ENCODE measurements around the gene SETBP1.

The SETBP1 gene

GRCh38 chr18:44801781-44802180 is 121.1 kb downstream of the SETBP1 start:
- H3K4me3 Mint-ChIP-seq: no peak overlapping the region
- ATAC-seq (replicated peaks): no peak
- H3K9me3 Mint-ChIP-seq: peaks cover 4 to 9% of the 10 kb centered on the region in 2 donors
- DNase-seq: no peak
- H3K27me3 Mint-ChIP-seq: no peaks in the 10 kb centered on the region
- peaks cover 3% of the 10 kb centered on the region for H3K36me3 Mint-ChIP-seq (ENCODE audit: insufficient read depth)
- H3K4me1 Mint-ChIP-seq (ENCODE audit: low read depth in 2 of 2): peaks cover 13 to 26% of the 10 kb centered on the region in 2 donors
- H3K27ac Mint-ChIP-seq: no peak overlapping the region

- ATAC-seq (replicated peaks) (no peak), DNase-seq (no peak)
- Mint-ChIP-seq H3K4me1 (ENCODE audit: low read depth in 2 of 2) (peaks cover 13 to 30% of the 10 kb centered on the region in 2 donors), H3K27me3 (no peaks in the 10 kb centered on the region), H3K36me3 (ENCODE audit: insufficient read depth) (peaks cover 3% of the 10 kb centered on the region), H3K9me3 (peaks cover 4 to 9% of the 10 kb centered on the region in 2 donors), H3K27ac (no peak overlapping the region), H3K4me3 (no peak overlapping the region)
Measured at GRCh38 chr18:44802508-44802907, 121.8 kb downstream of the SETBP1 start.

GRCh38 chr18:44803019-44803650 is 122.4 kb downstream of the SETBP1 start:
- peaks cover 14 to 35% of the 10 kb centered on the region in 2 donors for H3K4me1 Mint-ChIP-seq (ENCODE audit: low read depth in 2 of 2)
- peak overlapping the region in 1 of 2 donors; percentile 55 for H3K27ac Mint-ChIP-seq
- peaks cover 4 to 9% of the 10 kb centered on the region in 2 donors for H3K9me3 Mint-ChIP-seq
- ATAC-seq (replicated peaks) (no peak), DNase-seq (no peak)
- no peaks in the 10 kb centered on the region for H3K27me3 Mint-ChIP-seq
- no peak overlapping the region for H3K4me3 Mint-ChIP-seq
- H3K36me3 Mint-ChIP-seq (ENCODE audit: insufficient read depth): peaks cover 3% of the 10 kb centered on the region

GRCh38 chr18:44804033-44804432 is 123.3 kb downstream of the SETBP1 start:
- H3K9me3 Mint-ChIP-seq: peaks cover 4 to 9% of the 10 kb centered on the region in 2 donors
- H3K27me3 Mint-ChIP-seq: no peaks in the 10 kb centered on the region
- H3K27ac Mint-ChIP-seq: peak overlapping the region in 1 of 2 donors; percentile 55
- no peak overlapping the region for H3K4me3 Mint-ChIP-seq
- ATAC-seq (replicated peaks): no peak
- no peak for DNase-seq
- H3K4me1 Mint-ChIP-seq (ENCODE audit: low read depth in 2 of 2): peaks cover 14 to 36% of the 10 kb centered on the region in 2 donors
- peaks cover 3% of the 10 kb centered on the region for H3K36me3 Mint-ChIP-seq (ENCODE audit: insufficient read depth)

- peaks cover 3% of the 10 kb centered on the region for H3K36me3 Mint-ChIP-seq (ENCODE audit: insufficient read depth)
- ATAC-seq (replicated peaks) (no peak), DNase-seq (no peak)
- peaks cover 4 to 8% of the 10 kb centered on the region in 2 donors for H3K9me3 Mint-ChIP-seq
- H3K27ac Mint-ChIP-seq: no peak overlapping the region
- peak overlapping the region in 1 of 2 donors; percentile 23 for H3K4me3 Mint-ChIP-seq
- peaks cover 10 to 26% of the 10 kb centered on the region in 2 donors for H3K4me1 Mint-ChIP-seq (ENCODE audit: low read depth in 2 of 2)
- H3K27me3 Mint-ChIP-seq: no peaks in the 10 kb centered on the region
Measured at GRCh38 chr18:44805176-44805575, 124.5 kb downstream of the SETBP1 start.

- ATAC-seq (replicated peaks) (peak; percentile 92), DNase-seq (peak; percentile 2 to 19 (median 10))
- H3K27ac Mint-ChIP-seq: peak overlapping the region in 1 of 2 donors; percentile 66
- peaks cover 3% of the 10 kb centered on the region for H3K36me3 Mint-ChIP-seq (ENCODE audit: insufficient read depth)
- H3K4me3 Mint-ChIP-seq: peak overlapping the region in 1 of 2 donors; percentile 23
- H3K4me1 Mint-ChIP-seq (ENCODE audit: low read depth in 2 of 2): peaks cover 10 to 22% of the 10 kb centered on the region in 2 donors
- H3K27me3 Mint-ChIP-seq: no peaks in the 10 kb centered on the region
- peaks cover 0 to 3% of the 10 kb centered on the region in 2 donors for H3K9me3 Mint-ChIP-seq
Measured at GRCh38 chr18:44805643-44806042, 125.0 kb downstream of the SETBP1 start.

GRCh38 chr18:44807766-44808165 is 127.1 kb downstream of the SETBP1 start:
- no peaks in the 10 kb centered on the region for H3K36me3 Mint-ChIP-seq (ENCODE audit: insufficient read depth)
- H3K27me3 Mint-ChIP-seq: no peaks in the 10 kb centered on the region
- no peak for ATAC-seq (replicated peaks)
- DNase-seq: no peak
- peaks cover 10 to 22% of the 10 kb centered on the region in 2 donors for H3K4me1 Mint-ChIP-seq (ENCODE audit: low read depth in 2 of 2)
- no peak overlapping the region for H3K27ac Mint-ChIP-seq
- H3K4me3 Mint-ChIP-seq: no peak overlapping the region
- no peaks in the 10 kb centered on the region for H3K9me3 Mint-ChIP-seq

- H3K36me3 Mint-ChIP-seq (ENCODE audit: insufficient read depth): no peaks in the 10 kb centered on the region
- peaks cover 0 to 2% of the 10 kb centered on the region in 2 donors for H3K27me3 Mint-ChIP-seq
Measured at GRCh38 chr18:44811572-44812125, 131.0 kb downstream of the SETBP1 start.

GRCh38 chr18:44812426-44812825 is 131.7 kb downstream of the SETBP1 start:
- H3K27me3 Mint-ChIP-seq: peaks cover 0 to 8% of the 10 kb centered on the region in 2 donors
- H3K9me3 Mint-ChIP-seq: no peaks in the 10 kb centered on the region

More at GRCh38 chr18:44811572-44812125, 131.0 kb downstream of the SETBP1 start:
- H3K4me3 Mint-ChIP-seq: no peak overlapping the region
- no peak overlapping the region for H3K27ac Mint-ChIP-seq
- DNase-seq (no peak), ATAC-seq (replicated peaks) (no peak)
- peaks cover 2 to 11% of the 10 kb centered on the region in 2 donors for H3K4me1 Mint-ChIP-seq (ENCODE audit: low read depth in 2 of 2)
- no peaks in the 10 kb centered on the region for H3K9me3 Mint-ChIP-seq

GRCh38 chr18:44813586-44813985 is 132.9 kb downstream of the SETBP1 start:
- no peak overlapping the region for H3K4me3 Mint-ChIP-seq
- peaks cover 0 to 8% of the 10 kb centered on the region in 2 donors for H3K27me3 Mint-ChIP-seq
- ATAC-seq (replicated peaks) (no peak), DNase-seq (no peak)
- peaks cover 0 to 2% of the 10 kb centered on the region in 2 donors for H3K4me1 Mint-ChIP-seq (ENCODE audit: low read depth in 2 of 2)
- no peak overlapping the region for H3K27ac Mint-ChIP-seq
- H3K9me3 Mint-ChIP-seq: no peaks in the 10 kb centered on the region
- H3K36me3 Mint-ChIP-seq (ENCODE audit: insufficient read depth): no peaks in the 10 kb centered on the region

More at GRCh38 chr18:44812426-44812825, 131.7 kb downstream of the SETBP1 start:
- Mint-ChIP-seq H3K4me3 (no peak overlapping the region), H3K4me1 (ENCODE audit: low read depth in 2 of 2) (peaks cover 2 to 7% of the 10 kb centered on the region in 2 donors), H3K36me3 (ENCODE audit: insufficient read depth) (no peaks in the 10 kb centered on the region), H3K27ac (no peak overlapping the region)
- no peak for DNase-seq
- no peak for ATAC-seq (replicated peaks)

- H3K4me1 Mint-ChIP-seq (ENCODE audit: low read depth in 2 of 2): peaks cover 0 to 4% of the 10 kb centered on the region in 2 donors
- peak overlapping the region in 1 of 2 donors; percentile 19 for H3K27ac Mint-ChIP-seq
- ATAC-seq (replicated peaks): no peak
- H3K27me3 Mint-ChIP-seq: peaks cover 0 to 8% of the 10 kb centered on the region in 2 donors
- H3K4me3 Mint-ChIP-seq: no peak overlapping the region
- no peaks in the 10 kb centered on the region for H3K9me3 Mint-ChIP-seq
- no peak for DNase-seq
- no peaks in the 10 kb centered on the region for H3K36me3 Mint-ChIP-seq (ENCODE audit: insufficient read depth)
Measured at GRCh38 chr18:44815108-44815507, 134.4 kb downstream of the SETBP1 start.

- H3K36me3 Mint-ChIP-seq (ENCODE audit: insufficient read depth): no peaks in the 10 kb centered on the region
- no peak overlapping the region for H3K4me3 Mint-ChIP-seq
- peaks cover 0 to 4% of the 10 kb centered on the region in 2 donors for H3K4me1 Mint-ChIP-seq (ENCODE audit: low read depth in 2 of 2)
- ATAC-seq (replicated peaks) (no peak), DNase-seq (no peak)
- no peaks in the 10 kb centered on the region for H3K9me3 Mint-ChIP-seq
- H3K27ac Mint-ChIP-seq: no peak overlapping the region
- H3K27me3 Mint-ChIP-seq: peaks cover 0 to 10% of the 10 kb centered on the region in 2 donors
Measured at GRCh38 chr18:44816050-44816449, 135.4 kb downstream of the SETBP1 start.

GRCh38 chr18:44816477-44816876 is 135.8 kb downstream of the SETBP1 start:
- Mint-ChIP-seq H3K4me3 (no peak overlapping the region), H3K36me3 (ENCODE audit: insufficient read depth) (no peaks in the 10 kb centered on the region), H3K27ac (no peak overlapping the region), H3K4me1 (ENCODE audit: low read depth in 2 of 2) (peaks cover 0 to 8% of the 10 kb centered on the region in 2 donors), H3K9me3 (no peaks in the 10 kb centered on the region), H3K27me3 (peaks cover 0 to 14% of the 10 kb centered on the region in 2 donors)
- DNase-seq: no peak
- no peak for ATAC-seq (replicated peaks)
